AG09319 (cell line): ENCODE data around the gene MED27.

ENCODE experiments used
- DNase-seq: peaks from one replicate; pipeline ENCODE4 v3.0.0-alpha.2; 2010; ENCODE audit warnings: low read depth; ENCODE audit errors: extremely low read depth
- CTCF ChIP-seq: IDR thresholded peaks from 2 replicates; pipeline ENCODE4 v1.5.1; 2011; ENCODE audit warnings: low read depth, mild to moderate bottlenecking, inconsistent platforms, low read length, moderate library complexity

MED27 gene

DNA sequence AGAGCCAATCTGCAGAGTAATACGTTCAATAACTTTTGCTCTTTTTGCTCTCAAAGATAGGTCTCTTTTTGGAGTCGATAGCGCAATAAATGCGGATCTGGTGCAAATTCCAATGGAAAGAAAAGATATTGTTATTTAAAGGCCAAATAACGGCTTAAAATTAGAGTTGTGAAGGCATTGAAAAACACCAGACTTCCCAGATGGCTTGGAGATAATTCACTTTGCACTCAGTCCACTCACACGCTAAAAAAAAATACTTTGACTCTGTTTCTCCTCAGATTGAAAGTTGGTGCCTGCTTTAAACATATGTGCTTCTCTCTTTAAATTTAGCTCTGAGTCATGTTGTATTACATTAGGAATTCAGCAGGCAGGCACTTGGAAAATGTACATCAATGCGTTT lies 19.5 kb upstream of the MED27 start:
- DNase-seq: no peak
- no peak for TF ChIP-seq CTCF

DNA sequence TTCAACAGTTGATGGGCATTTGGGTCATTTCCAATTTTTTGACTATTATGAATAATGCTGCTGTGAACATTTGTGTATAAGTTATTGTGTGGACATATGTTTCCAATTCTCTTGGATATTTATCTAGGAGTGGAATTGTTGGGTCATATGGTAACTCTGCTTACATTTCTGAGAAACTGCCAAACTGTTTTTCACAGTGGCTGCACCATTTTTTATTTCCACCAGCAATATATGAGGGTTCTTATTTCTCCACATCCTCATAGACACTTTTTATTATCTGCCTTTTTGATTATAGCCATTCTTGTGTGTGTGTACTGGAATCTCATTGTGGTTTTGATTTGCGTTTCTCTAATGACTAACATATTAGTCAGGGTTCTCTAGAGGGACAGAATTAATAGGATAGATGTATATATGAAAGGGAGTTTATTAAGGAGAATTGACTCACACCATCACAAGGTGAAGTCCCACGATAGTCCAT lies 14.7 kb upstream of the MED27 start:
- DNase-seq: peak; percentile 49
- TF ChIP-seq CTCF: no peak

GRCh38 chr9:132090771-132091170 lies 11.1 kb upstream of the MED27 start:
- TF ChIP-seq CTCF: no peak
- no peak for DNase-seq

- no peak for TF ChIP-seq CTCF
- no peak for DNase-seq
These were observed 7.9 kb upstream of the MED27 start for GRCh38 chr9:132087438-132088030.

DNA sequence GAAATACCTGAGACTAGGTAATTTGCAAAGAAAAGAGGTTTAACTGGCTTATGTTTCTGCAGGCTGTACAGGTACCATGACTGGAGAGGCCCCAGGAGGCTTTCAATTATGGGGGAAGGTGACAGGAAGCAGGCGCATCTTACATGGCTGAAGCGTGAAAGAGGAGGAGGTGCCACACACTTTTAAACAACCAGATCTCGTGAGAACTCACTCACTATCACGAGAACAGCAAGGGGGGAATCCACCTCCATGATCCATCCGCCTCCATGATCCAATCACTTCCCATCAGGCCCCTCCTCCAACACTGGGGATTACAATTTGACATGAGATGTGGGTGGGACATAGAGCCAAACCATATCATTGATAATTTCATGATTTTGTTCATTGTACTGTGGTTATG lies 2.5 kb upstream of the MED27 start:
- no peak for DNase-seq
- TF ChIP-seq CTCF: no peak

- TF ChIP-seq CTCF: no peak
- DNase-seq: no peak
These were observed 839 bp downstream of the MED27 start for GRCh38 chr9:132078699-132079356.

GRCh38 chr9:132077881-132078698 lies 1.6 kb downstream of the MED27 start:
- DNase-seq: no peak

More at GRCh38 chr9:132077881-132078698, 1.6 kb downstream of the MED27 start:
- no peak for TF ChIP-seq CTCF
